DND-41 (cell line): ENCODE results near the gene PPP1R10.

Experiments used
- CTCF ChIP-seq: IDR thresholded peaks from 2 replicates; pipeline ENCODE4 v1.5.1; 2012; ENCODE audit warnings: borderline replicate concordance, low read length, moderate library complexity, mild to moderate bottlenecking; ENCODE audit not compliant: poor library complexity, severe bottlenecking; ENCODE audit errors: extremely low read depth
- EZH2 ChIP-seq: IDR thresholded peaks from 3 replicates; pipeline ENCODE4 v1.6.1; 2012; ENCODE audit warnings: borderline replicate concordance, low read depth, mild to moderate bottlenecking, moderate library complexity, low read length, inconsistent platforms; ENCODE audit not compliant: severe bottlenecking

DNA sequence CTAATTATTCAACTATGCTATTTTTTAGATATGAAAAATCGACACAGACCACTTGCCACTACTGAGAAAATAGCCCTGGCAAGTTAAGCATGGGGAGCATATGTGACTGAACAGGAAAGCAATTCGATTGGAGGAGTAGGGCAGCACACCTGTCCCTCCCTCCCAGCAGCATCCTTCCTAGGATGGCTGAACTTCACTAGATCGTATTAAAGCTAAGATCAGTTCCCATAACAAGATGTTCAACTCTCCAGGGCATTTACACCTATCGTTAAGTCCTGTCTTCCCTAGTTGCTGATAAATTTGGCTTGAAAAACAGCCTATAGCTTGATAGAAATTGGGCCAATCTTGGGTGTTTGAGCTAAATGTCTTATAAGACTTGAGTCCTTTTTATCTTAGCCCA is 7.0 kb downstream of the PPP1R10 start:
- TF ChIP-seq EZH2 (no peak), CTCF (no peak)
